ENCODE results near the gene GMEB2. TPM values are rescaled to one million over a fixed set of nuclear protein-coding genes. Genes with fewer than 3 reads are reported as not detected.

Gene GMEB2
- total RNA-seq, 3 donors from 2014 or later = 6.6 to 11.0 (median 10.2) TPM

- intact Hi-C loops (cut with DNase I; ENCODE audit: low total_unique reads) = loop anchor here (5.0 to 10.0 kb wide), 2 partner anchors 96 to 433 kb away; no protein-coding TSS in a partner anchor
These were observed 87.8 kb downstream of the GMEB2 start for GRCh38 chr20:63539092-63539430.

GRCh38 chr20:63538204-63539091 lies 88.5 kb downstream of the GMEB2 start:
- H3K36me3 ChIP-seq = no peaks in the 10 kb centered on the region
- TF ChIP-seq CTCF (IDR thresholded peaks at IDR 0.05) (peak in 1 of 3 donors; percentile 8), POLR2AphosphoS5 (IDR thresholded peaks at IDR 0.05) (no peak)
- H3K9me3 ChIP-seq = no peaks in the 10 kb centered on the region
- peak overlapping the region in 2 of 3 donors; percentile 37 to 53 for H3K4me3 ChIP-seq
- peak overlapping the region; percentile 84 to 85 for H3K27ac ChIP-seq
- peak; percentile 88 to 91 for DNase-seq (ENCODE audit: low spot score in 2 of 2)
- H3K27me3 ChIP-seq = peaks cover 4 to 10% of the 10 kb centered on the region in 2 donors
- intact Hi-C loops (cut with DNase I; ENCODE audit: low total_unique reads) = loop anchor here (5.0 to 10.0 kb wide), 2 partner anchors 96 to 434 kb away; no protein-coding TSS in a partner anchor
- peaks cover 10 to 17% of the 10 kb centered on the region in 2 donors for H3K4me1 ChIP-seq

More at GRCh38 chr20:63539092-63539430, 87.8 kb downstream of the GMEB2 start:
- no peaks in the 10 kb centered on the region for H3K36me3 ChIP-seq
- H3K9me3 ChIP-seq = no peaks in the 10 kb centered on the region
- no peak for DNase-seq (ENCODE audit: low spot score in 2 of 2)
- TF ChIP-seq POLR2A (IDR thresholded peaks at IDR 0.05) (no peak), POLR2AphosphoS5 (IDR thresholded peaks at IDR 0.05) (no peak), CTCF (IDR thresholded peaks at IDR 0.05) (no peak)
- H3K4me1 ChIP-seq = peaks cover 10 to 16% of the 10 kb centered on the region in 2 donors
- H3K27ac ChIP-seq = peak overlapping the region; percentile 84 to 85
- H3K27me3 ChIP-seq = peaks cover 4 to 5% of the 10 kb centered on the region in 2 donors
- no peak overlapping the region for H3K4me3 ChIP-seq

Other genes starting within 250 kb of the GMEB2 start
- not detected for gene KCNQ2, start 154.4 kb downstream of the GMEB2 start, total RNA-seq
- 10 to 100 TPM in 1 of 3 donors, 1 to 10 TPM in 1, under 1 TPM in 1; 0.48 to 20.6 (median 4.8) TPM for gene EEF1A2, start 128.0 kb downstream of the GMEB2 start, total RNA-seq
- 100 to 1,000 TPM in 2 of 3 donors, 10 to 100 TPM in 1; 71.8 to 151 (median 133) TPM for gene PPDPF, start 106.3 kb downstream of the GMEB2 start, total RNA-seq
- gene PTK6, start 89.7 kb downstream of the GMEB2 start, total RNA-seq = 1 to 10 TPM in 1 of 3 donors, under 1 TPM in 2; 0.16 to 2.3 (median 0.88) TPM
- gene SRMS, start 79.4 kb downstream of the GMEB2 start, total RNA-seq = under 1 TPM in 2 of 3 donors, not detected in 1; 0.59 to 0.66 TPM
- under 1 TPM; 0.29 to 0.33 (median 0.32) TPM for gene FNDC11, start 72.9 kb downstream of the GMEB2 start, total RNA-seq
- gene HELZ2, start 52.9 kb downstream of the GMEB2 start, total RNA-seq = 10 to 100 TPM in 2 of 3 donors, 1 to 10 TPM in 1; 9.9 to 22.6 (median 20.3) TPM
- 10 to 100 TPM; 11.8 to 19.6 (median 17.7) TPM for gene STMN3, start 26.3 kb upstream of the GMEB2 start, total RNA-seq
- gene RTEL1, start 31.2 kb upstream of the GMEB2 start, total RNA-seq = 10 to 100 TPM; 12.5 to 22.3 (median 15.1) TPM
- gene TNFRSF6B, start 69.6 kb upstream of the GMEB2 start, total RNA-seq = 10 to 100 TPM in 1 of 3 donors, 1 to 10 TPM in 2; 2.8 to 40.0 (median 7.4) TPM
- 10 to 100 TPM; 30.7 to 41.0 (median 32.3) TPM for gene ARFRP1, start 80.9 kb upstream of the GMEB2 start, total RNA-seq
- gene ZGPAT, start 80.9 kb upstream of the GMEB2 start, total RNA-seq = 10 to 100 TPM; 17.6 to 26.9 (median 24.9) TPM
- gene LIME1, start 109.6 kb upstream of the GMEB2 start, total RNA-seq = 10 to 100 TPM in 2 of 3 donors, 1 to 10 TPM in 1; 7.0 to 16.7 (median 12.0) TPM
- 10 to 100 TPM; 22.9 to 58.9 (median 36.9) TPM for gene SLC2A4RG, start 112.7 kb upstream of the GMEB2 start, total RNA-seq
- 10 to 100 TPM in 2 of 3 donors, 1 to 10 TPM in 1; 8.2 to 18.7 (median 10.7) TPM for gene ZBTB46, start 204.2 kb upstream of the GMEB2 start, total RNA-seq
- not detected for gene ABHD16B, start 234.4 kb upstream of the GMEB2 start, total RNA-seq
- 100 to 1,000 TPM in 1 of 3 donors, 10 to 100 TPM in 2; 75.1 to 146 (median 84.2) TPM for gene TPD52L2, start 238.2 kb upstream of the GMEB2 start, total RNA-seq